RKO (cell line): Measurements from ENCODE around the gene FOXD1.
"Not testable (repeated sequence)": the region's sequence is repeated elsewhere in the genome, so short reads cannot be mapped to it uniquely, and the experiment has no call there.

Experiments
- DNase-seq: peaks from one replicate; pipeline ENCODE4 v3.0.0-alpha.2; 2016; ENCODE audit warnings: low spot score

FOXD1 gene

DNA sequence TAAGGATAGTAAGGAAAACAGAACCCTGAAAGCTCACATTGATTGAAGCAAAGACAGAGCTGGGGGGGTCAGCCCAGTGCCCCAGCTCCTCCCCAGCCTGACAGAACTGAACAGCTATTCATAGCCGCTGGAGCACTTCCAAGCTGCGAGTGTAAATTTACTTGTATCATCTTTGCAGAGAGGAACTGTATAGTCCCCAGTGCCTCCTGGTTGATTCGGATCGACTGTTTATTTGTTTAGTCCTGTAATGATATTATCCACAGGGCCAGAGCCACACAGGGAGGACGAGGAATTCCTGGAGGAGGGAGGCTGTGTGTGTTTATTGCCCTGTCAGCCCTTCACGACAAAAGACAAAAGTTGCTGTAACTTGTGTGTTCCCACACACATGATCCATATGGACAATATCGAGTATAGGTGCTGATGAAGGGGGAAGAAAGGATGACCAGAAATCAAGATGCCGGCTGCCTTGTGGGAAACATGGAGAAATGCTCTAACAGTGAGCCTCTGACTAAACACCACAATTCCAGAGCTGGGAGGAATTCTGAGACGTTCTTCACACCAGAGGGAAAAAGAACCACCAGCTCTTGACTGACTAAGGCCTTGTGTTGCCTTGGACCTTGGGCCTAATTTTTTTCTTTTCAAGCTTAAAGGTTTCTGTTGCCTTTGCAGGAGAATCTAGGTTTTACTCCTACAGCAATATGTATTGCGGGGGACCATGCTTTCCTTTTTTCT is 31.1 kb downstream of the FOXD1 start:
- no peak for DNase-seq

DNA sequence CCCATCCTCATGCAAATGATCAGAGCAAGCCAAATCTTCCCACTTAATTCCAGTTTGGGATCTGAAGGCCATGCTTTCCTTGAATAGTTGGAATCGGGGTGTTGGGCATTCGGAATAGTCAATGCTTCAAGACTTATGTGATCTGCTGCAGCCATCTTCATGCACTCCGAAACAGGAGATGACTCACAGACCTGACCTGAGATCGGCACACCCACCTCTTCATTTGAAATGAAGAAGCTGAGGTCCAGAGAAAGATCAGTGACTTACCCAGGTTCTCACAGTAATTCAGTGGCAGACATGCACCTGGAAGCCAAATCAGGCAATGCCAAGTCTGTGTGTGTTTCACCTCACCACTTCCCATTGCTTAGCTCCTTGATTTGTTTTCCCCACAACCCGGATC is 33.0 kb downstream of the FOXD1 start:
- DNase-seq, result no peak

DNA sequence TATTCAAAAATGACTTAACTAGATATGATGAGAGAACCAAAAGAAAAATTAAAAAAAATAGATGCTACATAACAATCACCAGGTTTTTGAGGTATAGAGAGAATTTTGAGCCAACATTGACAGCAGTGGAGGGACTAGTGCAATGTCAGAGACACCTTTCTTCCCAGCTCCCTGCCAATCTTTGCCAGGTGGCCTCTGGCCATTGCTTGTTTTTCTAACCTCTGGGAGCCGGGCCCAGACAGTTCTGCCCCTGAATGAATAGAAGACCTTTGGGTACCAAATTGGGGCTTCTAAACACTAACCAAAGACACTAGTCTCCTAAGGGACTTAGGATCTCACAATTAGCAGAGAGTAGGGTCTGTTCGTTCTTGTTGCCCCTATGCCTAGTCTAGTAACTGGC is 33.4 kb downstream of the FOXD1 start:
- no peak for DNase-seq

DNA sequence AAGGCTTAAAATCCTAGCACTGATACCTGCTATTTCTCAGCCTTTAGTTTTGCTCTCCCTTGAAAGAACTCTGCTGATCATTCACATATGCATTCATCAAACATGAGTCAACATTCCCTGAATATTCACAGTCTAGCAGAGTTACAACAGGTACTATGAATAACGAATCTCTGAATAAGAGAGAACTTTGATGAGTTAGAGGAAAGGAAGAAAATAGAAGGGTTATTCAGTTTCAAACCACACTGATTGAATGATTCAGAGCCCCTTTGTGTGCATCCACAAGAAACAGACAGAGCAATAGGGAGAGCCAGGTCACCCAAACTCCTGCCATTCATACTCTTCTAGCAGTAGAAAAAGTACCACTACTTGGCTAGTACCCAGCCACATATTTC is 36.0 kb downstream of the FOXD1 start:
- DNase-seq, result peak; percentile 43

DNA sequence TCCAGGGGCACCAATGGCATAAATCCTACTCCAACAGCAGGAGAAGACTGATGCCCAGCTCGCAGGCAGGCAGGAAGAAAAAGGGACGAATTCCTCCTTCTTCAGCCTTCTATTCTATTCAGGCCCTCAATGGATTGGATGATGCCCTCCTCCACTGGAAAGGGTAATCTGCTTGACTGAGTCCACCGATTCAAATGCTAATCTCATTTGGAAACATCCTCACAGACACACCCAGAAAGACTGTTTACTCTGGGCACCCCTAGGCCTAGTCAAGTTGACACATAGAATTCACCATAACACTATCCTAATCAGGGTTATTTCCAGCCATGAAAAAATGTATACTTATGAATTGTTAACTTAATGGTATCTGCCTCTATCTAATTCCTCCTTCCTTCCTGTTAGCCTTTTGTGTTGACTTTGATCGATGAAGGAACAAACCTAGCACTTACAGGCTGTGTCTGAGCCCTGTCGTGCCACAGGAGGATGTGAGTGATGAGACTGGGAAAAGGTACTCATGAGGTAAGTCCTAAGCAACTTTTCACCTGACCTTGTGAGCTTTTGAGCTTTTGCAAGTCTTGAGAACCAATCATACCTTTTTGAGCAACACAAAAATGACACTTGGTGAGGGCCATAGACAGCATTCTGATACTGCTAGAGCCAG is 36.5 kb downstream of the FOXD1 start:
- no peak for DNase-seq

DNA sequence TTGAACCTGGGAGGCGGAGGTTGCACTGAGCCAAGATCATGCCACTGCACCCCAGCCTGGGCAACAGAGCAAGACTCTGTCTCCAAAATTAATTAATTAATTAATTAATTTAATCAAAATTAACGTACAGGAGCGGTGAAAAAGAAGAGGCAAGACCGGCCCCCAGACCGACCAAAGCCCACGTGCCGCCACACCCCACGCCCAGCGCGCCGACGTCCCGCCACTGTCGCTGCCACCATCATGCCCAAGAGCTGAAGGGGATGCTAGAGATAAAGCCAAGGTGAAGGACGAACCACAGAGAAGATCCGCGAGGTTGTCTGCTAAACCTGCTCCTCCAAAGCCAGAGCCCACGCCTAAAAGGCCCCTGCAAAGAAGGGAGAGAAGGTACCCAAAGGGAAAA is 38.6 kb downstream of the FOXD1 start:
- not testable (repeated sequence) for DNase-seq

DNA sequence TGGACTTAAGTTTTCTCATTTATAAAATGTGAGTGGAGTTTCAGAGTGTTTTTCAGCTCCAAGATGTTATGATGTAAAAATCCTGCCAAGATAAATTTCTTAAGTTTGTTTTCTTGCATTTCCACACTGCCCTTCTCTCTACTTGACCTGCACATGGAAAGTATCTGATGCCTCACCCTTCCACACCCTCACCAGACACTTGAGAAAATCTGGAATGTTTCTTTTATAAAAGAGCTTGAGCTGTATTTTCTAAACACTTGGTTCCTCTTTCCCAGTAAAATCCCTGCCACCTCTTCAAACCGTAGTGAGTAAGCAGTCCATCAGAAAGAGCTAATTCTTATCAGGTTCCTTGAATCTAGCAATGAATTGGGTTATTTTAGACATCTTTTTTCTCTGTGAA is 42.9 kb downstream of the FOXD1 start:
- no peak for DNase-seq

DNA sequence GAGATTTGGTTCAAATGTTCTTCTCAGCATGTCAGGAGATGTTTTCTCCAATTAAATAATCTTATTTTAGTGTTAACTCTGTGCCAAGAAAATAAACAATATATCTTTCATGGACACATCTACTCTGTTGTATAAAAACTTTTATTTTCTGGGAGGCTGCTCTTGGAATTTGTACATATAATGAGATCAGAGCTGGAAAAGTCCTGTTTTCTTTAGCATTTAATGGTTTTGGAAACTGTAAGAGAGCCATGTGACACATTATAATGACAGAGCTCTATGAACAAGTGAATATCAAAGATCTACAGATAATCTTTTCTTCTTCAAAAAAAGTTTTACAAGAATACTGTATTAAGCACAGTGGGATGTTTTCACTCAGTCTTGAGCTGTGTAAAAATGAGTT is 48.8 kb downstream of the FOXD1 start:
- no peak for DNase-seq
